CD4-positive, alpha-beta T cell treated with Interleukin-15 for 1 hour (primary cell): Measurements from ENCODE around the gene FOXI1.
"Not testable (repeated sequence)": the region's sequence is repeated elsewhere in the genome, so short reads cannot be mapped to it uniquely, and the experiment has no call there.

ENCODE experiments used
- DNase-seq: peaks from one replicate; pipeline ENCODE4 v3.0.0-alpha.2; 2020

FOXI1 gene

DNA sequence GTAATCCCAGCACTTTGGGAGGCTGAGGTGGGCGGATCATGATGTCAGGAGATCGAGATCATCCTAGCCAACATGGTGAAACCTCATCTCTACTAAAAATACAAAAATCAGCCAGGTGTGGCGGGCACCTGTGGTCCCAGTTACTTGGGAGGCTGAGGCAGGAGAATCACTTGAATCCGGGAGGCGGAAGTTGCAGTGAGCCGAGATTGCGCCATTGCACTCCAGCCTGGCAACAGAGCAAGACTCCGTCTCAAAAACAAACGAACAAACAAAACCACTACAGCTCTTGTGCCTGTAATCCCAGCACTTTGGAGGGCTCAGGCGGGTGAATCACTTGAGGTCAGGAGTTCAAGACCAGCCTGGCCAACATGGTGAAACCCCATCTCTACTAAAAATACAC lies 11.4 kb upstream of the FOXI1 start:
- DNase-seq, result not testable (repeated sequence)

DNA sequence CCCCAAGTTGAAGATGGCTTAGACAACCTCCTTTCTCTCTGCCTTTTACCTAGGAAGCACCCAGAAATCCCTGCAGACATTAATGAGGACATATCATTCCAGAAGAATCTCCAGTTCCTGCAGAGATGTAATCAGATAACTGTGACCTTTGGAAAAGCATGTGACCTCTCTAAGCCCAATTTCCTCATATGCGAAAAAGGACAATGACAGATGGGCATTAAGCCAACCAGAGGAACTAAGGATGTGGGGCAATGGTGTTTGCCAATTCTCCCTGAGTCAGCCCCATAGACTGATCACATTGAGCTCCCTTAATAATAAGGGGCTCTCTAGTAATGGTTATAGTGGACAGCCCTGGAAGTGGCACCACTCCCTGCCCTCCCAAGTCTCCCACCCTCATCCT lies 10.1 kb upstream of the FOXI1 start:
- no peak for DNase-seq

DNA sequence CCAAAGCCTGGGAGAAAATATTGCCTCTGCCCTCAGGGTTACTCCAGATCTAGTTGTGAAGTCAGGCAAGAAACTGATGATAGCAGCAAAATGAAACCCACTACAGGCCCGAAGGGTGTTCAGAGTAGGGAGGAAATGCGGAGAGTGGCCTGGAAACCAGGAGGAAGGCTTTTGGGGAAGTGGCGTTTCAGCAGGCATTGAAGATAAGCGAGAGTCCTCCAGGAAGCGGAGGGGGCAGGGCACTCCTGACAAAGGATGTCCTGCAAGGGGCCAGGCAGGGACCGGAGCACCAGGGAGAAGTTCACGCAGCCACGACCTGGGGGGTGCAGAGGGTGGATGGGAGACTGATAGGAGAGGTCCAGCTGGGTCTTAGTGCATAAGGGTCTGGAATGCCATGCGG lies 7.8 kb upstream of the FOXI1 start:
- no peak for DNase-seq

DNA sequence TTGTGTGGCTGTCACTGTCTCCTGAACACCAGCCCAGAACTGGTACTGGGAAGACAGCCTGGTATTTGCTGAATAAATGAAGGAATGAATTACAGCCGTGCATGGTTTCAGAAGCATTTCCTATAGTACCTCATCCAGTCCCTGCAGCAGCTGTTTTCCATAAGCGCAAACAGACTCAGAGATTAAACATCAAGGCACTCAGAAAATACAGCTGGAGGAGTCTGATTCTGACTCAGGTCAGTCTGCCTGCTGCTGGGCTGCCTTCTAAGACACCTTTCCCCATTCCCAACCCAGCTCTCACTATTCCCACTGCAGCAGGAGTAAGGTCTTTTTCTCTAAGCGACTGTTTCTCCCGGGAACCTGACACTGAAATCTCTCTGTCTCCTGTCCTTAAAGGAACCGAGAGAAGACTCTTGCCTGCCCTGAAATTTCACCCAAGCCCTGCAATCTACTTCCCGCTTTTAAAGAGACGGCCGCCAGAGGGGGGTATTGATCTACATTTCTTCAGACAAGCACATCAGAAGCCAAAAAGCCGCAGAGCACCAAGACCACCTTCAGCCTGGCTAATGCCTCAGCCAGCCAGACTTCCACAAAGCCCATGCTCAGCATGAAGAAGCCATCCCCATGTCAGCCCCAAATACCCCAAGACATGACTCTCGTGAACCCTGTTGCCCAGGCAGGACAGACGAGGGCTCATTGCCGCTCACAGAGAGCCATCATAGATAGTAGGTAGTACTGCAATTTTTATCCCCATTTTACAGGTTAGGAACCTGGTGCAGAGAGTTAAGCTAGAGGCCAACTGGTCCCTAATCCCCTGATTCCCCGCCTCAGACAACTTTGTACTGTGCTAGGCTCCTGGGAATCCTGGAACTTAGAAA lies 5.4 kb upstream of the FOXI1 start:
- DNase-seq, result peak; percentile 55

DNA sequence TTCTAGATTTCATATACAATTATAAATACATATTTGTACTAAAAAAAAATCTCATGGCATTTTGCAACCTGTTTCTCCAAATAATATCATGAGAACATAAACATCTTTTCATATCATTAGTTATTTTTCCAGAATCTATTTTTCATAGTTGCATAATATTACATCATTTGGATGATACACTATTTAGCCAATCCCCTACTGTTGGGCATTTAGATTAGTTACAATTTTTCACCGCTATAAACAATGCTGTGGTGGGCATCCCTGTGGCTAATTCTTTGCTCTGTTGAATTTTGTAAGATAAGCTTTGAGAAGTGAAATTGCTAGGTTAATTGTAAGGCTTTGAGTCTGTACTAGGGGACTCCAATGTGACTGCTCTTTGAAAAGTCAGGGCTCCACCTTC lies 2.2 kb upstream of the FOXI1 start:
- DNase-seq, result no peak

DNA sequence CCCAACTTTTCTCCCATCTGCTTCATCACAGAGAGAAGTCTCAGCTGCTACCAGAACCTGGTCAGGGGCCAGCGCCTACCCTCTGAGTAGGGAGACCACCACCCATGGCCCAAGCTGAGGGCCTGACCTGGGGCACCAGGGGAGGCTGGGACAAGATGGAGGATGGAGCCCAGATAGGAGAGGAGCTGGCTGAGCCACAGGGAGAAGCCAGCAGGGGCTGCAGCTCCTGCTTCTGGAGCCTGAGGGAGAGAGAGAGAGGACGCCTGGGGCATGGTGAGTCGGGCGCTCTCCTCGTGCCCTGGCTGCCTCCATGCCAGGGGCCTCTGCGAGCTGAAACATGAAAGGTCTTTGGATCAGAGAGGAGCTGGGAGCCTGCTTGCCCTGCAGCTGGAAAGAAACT lies 1.4 kb upstream of the FOXI1 start:
- DNase-seq, result no peak

DNA sequence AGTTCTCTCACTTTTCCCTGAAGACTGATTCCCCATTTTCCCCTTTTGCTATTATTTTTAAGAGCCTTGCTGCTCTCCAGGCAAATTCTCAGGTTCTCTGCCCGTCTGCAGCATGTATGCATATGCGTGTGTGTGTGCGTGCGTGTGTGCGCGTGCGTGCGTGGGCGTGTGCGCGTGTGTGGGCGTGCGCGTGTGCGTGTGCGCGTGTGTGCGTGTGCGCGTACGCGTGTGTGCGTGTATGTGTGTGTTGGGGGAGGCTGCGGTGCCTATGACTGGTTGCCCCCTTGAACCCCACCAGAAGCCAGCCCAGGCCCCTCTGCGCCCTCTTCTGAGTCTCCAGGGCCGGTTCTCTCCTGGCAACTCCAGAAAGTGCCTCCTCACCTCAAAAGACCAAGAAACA lies 987 bp upstream of the FOXI1 start:
- no peak for DNase-seq

DNA sequence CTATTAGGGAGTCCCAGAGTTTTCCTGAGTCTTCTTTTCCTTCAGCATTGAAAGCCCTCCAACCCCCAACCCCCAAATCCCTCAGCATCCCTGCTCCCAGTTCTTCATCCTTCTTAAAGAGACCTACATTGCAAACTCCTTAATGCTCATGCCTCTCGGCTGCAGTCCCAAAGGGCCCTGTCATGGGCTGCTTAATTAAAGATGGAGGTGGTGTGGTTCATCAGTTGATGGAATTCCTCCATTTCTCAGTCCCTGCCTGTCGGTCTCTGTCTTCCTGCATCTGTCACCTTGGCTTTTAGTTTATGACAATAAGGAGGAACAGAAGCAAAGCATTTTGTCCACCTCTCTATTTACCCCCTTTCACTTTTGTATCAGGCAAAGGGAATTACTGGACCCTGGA lies 2.0 kb downstream of the FOXI1 start:
- no peak for DNase-seq

DNA sequence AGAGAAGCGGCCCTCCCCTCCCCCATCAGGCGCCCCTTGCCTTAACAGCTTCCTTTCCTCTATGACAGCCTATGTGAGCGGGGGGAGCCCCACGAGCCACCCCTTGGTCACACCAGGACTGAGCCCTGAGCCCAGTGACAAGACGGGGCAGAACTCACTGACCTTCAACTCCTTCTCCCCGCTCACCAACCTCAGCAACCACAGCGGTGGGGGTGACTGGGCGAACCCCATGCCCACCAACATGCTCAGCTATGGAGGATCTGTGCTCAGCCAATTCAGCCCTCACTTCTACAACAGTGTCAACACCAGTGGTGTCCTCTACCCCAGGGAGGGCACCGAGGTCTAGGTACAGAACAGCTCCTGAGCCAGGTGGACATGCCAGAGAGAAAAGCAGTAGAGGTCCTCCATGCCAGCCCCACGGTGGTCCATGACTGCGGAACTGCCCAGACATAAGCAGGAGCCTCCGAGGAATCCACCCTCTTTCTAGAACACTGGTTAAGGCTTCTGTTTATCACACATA lies 2.6 kb downstream of the FOXI1 start:
- DNase-seq, result no peak

DNA sequence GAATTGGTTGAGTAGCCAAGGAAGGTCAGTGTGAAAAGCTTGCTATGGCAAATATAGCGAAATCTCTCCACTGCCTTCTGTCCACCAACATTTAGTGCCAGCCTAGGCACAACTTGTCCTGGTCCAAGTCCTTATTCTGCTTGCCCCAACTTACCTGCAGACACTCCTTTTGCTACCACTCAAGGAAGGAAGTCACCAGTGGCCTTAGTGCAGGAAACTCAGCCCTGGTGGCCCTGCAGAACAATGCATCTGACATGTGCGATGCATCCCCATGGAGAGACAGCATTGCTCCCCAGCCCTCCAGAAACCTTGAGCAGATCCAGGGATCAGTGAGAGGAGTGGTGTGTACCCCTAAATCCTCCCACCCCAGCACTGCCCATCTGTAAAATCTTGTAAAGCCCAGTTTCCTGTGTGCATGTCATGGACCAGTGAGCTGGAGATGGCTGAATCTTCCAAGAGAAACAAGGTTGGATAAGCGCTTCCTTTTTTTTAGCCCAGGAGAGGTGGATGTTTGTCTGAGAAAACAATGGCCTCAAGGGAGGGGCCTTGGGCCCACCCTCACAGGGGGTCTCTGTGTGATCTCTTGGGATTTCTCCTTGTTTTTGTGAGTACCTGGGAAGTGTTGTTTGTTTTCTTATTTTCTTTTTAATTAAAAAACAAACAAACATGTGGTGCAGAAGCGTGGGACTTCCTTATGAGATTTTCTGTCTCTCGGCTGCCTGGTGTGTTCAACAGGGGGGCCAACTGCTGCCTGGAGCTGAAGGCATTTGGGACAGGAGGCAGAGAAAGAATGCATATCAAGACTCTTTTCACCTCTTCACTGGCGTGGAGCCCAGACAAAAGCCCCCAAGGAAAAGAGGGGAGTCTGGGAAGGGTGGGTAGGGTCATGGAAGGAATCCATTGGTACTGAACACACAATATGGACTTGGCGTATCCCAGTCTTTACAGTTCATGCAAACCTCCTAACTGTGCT lies 3.6 kb downstream of the FOXI1 start:
- no peak for DNase-seq

DNA sequence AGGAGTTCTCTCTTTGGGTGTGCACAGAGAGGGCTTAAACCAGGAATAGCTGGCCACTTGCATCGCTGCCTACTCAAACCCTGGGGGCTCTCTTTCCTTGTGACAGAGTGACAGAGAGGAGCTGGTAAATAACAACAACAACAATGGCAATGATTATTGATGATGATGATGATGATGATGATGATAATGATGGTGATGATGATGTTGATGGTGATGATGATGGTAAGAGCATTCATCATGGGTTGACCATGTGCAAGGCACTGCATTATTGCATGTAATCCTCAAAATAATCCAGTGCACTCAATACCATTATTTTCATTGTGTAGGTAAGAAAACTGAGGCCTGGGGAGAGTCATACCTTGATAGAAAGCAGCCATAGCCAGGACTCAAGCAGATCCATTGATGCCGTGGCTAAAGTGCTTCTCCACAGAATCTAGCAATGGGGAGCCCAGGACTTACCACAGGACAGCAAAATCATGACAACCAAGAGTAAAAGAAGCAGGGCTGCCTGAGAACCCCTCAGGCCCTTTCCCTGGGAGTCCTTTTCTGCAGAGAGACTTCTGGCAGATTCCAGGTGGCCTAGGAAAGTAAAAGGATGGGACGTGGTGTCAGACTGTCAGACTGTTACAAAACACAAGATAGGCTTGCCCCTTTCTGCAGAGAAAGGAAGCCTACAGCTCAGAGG lies 4.8 kb downstream of the FOXI1 start:
- no peak for DNase-seq

DNA sequence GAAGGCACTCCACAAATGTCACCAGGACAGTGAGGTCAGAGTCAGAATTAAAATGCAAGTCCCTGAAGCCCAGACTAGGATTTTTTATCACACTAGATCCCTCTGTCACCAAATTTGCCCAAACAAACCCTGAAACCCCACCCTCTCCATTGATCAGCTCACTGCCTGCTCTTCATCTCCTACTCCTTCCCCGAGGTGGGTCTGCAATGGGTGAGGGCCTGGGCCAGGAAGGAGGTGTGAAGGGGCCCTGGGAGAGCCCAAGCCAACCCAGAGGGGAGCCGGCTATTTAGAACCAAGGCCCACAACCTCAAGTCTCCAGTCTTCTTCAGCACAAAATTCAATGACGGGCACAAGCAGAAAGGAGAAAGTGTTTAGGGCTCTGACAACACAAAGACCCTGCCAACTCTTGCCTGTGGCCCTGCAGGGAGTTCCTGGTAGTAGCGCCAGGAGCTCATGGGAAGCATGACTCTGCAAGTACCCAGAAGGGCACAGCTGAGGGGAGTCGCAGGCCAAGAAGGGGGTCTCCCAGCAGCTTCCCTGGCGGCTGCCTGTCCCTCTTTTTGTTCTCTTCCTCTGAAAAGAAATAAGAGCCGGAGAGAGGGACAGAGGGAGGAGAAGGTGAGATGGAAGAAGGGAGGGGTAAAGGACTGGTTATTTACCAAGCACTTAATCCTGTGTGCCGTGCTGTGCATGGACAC lies 5.5 kb downstream of the FOXI1 start:
- DNase-seq, result no peak

DNA sequence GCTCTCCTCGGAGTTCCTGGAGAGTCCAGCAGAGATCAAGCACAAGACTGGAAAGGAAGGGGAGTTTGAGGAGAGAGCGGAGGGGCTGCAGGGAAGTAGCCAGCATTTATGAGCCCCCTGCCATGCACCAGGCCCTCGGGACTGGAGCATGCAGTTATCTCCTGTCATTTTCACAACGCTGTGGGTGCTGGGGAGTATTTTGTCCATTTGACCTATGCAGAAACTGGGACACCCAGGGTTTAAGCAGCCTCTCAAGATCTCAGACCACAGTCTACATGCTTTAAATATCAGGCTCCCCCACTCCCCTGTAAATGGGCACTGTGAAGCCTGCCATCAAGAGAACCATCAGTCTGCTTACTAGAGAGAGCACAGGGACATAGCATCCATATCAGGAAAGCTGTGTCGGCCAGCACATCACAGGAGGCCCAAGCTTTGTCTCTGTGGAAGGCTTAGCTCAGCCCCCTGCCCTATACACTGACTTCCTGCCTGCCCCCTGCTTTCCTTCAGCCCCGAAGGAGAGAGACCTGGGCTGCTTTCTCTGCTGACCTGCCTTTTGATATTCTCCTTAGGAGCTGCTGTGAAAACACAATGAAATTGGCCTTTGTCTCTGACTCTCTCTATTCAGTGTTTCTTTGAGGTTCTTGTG lies 7.3 kb downstream of the FOXI1 start:
- no peak for DNase-seq

DNA sequence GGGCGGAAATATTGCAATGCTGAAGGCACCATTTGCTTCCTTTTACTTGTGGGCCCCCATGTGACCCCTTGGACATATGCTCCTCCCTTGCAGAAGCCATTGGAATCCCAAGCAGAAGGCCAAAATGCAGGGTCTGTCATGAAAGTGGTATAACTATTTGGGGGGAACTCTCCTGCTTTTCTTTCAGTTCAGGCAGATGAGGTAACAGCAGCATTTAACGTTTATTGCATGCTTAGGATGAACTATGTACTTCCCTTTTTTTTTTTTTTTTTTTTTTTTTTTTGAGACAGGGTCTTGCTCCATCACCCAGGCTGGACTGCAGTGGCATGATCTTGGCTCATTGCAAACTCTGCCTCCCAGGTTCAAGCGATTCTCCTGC lies 7.8 kb downstream of the FOXI1 start:
- DNase-seq, result no peak

DNA sequence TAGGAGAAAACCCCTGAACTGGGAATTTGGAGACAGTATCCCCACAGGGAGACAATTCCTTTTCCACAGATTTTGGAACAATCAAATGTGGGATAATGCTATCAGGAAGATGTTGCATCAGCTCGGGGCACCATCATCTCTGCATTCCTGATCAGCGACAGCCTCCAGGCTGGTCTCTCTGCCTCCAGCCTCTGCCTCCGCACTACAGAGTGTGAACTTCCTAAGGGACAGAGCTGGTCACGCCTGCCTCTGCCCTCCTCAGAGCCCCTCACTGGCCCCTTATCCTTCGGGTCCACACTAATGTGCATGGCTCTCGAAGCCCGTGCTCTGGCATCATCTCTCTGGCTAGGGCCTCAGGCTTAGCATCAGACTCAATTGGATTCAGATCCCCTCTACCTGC lies 8.6 kb downstream of the FOXI1 start:
- no peak for DNase-seq

DNA sequence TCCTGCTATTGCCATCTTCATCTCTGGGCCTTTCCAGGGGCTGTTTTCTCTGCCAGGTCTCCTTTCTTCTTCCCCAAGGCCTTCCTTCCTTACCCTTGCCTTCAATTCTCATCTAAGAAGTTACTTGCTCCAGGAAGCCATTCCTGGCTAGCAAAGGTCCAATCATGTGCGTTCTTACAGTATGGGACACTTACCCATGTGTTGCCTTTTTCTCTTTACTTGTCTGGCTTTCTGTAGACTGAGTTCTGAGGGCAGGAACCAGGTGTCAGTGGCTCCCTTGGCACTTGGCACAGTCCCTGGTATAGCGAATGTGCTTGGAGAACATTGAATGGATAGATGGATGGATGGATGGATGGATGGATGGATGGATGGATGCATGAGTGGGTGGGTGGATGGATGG lies 10.2 kb downstream of the FOXI1 start:
- no peak for DNase-seq

DNA sequence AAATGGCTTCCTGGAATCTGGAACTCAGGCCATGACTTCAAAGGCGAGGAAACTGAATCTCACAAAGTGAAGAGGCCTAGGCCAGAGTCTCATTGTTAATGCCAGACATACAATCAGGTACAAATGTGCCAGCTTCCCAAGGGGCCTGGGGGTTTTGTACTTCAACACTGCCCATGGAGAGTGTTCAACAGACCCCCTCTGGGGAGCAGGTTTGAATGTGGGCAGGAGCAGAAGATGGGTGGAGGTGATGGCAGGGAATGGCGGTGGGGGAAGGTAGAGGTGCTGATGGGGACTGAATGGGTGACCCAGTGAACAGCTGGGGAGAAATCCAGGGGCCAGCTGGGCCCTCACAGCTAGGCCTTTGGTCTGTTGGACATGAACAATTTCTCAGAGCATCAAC lies 12.0 kb downstream of the FOXI1 start:
- no peak for DNase-seq

DNA sequence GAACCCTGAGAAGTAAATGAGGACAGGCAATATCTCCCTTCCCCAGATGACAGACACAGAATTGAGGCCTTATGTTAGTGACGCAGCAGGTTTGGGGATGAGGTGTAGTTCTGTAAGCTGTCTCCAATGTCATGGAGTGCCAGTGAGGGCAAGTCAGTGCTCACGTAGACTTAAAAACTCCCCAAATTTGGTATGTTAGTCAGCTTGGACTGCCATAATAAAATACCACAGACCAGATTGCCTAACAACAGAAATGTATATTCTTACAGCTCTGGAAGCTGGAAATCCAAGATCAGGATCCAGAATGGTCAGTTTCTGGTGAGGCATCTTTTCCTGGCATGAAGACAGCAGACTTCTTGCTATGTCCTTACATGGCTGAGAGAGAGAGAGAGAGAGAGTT lies 14.9 kb downstream of the FOXI1 start:
- no peak for DNase-seq

DNA sequence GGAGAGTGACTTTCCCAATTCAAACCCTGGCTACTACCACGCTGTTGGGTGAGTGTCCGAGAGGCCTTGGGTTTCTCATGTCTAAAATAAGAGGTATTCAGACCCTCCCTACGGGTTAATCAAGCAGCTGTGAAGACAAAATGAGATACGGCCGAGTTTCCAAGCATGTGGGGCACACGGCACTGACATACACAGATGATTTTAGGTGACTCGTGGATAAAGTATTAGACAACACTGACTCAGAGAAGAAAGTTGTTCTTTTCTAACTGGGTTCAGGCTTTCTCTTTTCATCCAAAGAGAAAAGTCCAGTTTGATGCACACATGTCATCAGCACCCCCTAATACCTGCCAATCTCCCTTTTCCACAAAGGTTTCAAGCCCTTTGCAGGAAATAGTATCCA lies 15.6 kb downstream of the FOXI1 start:
- DNase-seq, result no peak

DNA sequence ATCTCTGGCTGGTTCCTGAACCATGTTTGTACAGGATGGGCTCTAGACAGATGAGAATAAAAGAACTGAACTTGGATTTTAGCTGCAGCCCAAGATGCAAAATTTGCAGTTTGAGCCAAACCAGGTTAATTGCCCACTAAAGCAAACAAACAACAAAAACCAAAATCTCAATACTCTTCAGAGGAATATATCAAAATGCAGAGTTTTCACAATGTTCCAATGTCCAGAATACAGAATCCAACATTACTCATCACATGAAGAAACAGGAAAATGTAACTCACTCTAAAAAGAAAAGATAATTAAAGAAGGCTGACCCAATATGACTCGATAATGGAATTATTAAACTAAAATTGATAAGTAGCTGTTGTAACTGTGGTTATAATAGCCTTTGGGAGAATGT lies 20.4 kb downstream of the FOXI1 start:
- DNase-seq, result no peak

DNA sequence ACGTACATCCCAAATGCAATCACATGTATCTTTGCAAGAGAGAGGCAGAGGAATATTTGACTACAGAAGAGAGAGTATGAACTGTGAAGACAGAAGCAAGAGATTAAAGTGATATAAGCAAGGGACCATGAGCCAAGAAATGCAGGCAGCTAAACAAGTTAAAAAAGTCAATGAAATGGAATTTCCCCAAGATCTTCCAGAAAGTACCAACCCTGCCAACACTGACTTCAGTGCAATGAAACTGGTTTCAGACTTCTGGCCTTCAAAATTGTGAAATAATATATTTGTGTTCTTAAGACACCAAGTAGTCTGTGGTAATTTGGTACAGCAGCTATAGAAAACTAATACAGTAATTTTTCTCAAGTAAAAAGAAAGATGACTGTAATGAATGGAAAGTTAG lies 20.9 kb downstream of the FOXI1 start:
- no peak for DNase-seq

DNA sequence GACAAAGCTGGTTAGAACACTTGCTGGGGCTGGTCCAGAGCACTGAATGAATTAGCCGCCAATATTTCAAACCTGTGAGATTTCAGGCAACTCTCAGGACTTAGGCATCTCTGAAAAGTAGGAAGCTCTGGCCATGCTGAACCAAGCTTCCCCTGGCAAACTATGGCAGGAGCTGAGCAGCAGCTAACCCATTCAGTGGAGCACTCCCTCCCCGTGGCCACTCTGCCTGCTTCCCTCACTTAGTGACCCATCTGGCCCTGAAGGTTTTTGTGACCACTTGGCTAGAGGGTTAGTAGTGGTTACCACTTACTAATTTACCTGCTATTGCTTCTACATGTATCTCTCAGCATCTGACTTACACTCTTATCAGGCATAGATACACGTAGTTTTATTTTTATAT lies 25.5 kb downstream of the FOXI1 start:
- DNase-seq, result no peak
